GM19468 (cell line): ENCODE results near the gene PCDHA3.
"Not testable (repeated sequence)": the region's sequence is repeated elsewhere in the genome, so short reads cannot be mapped to it uniquely, and the experiment has no call there.

Experiments
- ATAC-seq: cut with Tn5 transposase; IDR thresholded peaks from one replicate; pipeline ENCODE4 v1.9.1; 2021; ENCODE audit warnings: mild to moderate bottlenecking, moderate library complexity, moderate number of reproducible peaks; ENCODE audit not compliant: unreplicated experiment; ENCODE audit errors: extremely low read depth

PCDHA3 gene

GRCh38 chr5:140808241-140808888 lies 7.5 kb downstream of the PCDHA3 start:
- not testable (repeated sequence) for ATAC-seq

DNA sequence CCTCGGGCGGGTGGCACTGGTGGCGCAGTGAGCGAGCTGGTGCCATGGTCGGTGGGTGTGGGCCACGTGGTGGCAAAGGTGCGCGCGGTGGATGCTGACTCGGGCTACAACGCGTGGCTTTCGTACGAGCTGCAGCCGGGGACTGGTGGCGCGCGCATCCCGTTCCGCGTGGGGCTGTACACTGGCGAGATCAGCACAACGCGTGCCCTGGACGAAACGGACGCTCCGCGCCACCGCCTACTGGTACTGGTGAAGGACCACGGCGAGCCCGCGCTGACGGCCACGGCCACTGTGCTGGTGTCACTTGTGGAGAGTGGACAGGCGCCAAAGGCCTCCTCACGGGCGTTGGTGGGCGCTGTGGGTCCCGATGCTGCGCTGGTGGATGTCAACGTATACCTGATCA lies 8.0 kb downstream of the PCDHA3 start:
- ATAC-seq = no peak

- ATAC-seq = no peak
Observed at GRCh38 chr5:140821375-140822280, 20.8 kb downstream of the PCDHA3 start, which contains the start of gene PCDHA5. Gene PCDHA5, plus strand, starts transcription at chr5:140821613.

DNA sequence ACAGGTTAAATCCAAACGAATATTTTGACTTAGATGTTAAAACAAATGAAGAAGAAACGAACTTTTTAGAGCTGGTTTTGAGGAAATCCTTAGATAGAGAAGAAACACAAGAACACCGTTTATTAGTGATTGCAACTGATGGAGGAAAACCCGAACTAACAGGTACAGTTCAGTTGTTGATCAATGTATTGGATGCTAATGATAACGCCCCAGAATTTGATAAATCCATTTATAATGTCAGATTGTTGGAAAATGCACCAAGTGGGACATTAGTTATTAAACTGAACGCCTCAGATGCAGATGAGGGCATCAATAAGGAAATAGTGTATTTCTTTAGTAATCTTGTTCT lies 21.4 kb downstream of the PCDHA3 start:
- no peak for ATAC-seq

- ATAC-seq = not testable (repeated sequence)
Observed at GRCh38 chr5:140822969-140823368, 22.1 kb downstream of the PCDHA3 start.

GRCh38 chr5:140823475-140823874 lies 22.6 kb downstream of the PCDHA3 start:
- no peak for ATAC-seq

GRCh38 chr5:140827704-140828361 lies 27.0 kb downstream of the PCDHA3 start, which contains the start of gene PCDHA6:
Gene PCDHA6, plus strand, starts transcription at chr5:140827960. Its CDS starts 132 bp downstream, at chr5:140828092.
- ATAC-seq = no peak

DNA sequence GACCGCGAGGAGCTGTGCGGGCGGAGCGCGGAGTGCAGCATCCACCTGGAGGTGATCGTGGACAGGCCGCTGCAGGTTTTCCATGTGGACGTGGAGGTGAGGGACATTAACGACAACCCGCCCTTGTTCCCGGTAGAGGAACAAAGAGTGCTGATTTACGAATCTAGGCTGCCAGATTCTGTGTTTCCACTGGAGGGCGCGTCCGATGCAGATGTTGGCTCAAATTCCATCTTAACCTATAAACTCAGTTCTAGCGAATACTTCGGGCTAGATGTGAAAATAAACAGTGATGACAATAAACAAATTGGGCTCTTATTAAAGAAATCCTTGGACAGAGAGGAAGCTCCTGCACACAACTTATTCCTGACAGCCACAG lies 27.5 kb downstream of the PCDHA3 start:
- no peak for ATAC-seq

DNA sequence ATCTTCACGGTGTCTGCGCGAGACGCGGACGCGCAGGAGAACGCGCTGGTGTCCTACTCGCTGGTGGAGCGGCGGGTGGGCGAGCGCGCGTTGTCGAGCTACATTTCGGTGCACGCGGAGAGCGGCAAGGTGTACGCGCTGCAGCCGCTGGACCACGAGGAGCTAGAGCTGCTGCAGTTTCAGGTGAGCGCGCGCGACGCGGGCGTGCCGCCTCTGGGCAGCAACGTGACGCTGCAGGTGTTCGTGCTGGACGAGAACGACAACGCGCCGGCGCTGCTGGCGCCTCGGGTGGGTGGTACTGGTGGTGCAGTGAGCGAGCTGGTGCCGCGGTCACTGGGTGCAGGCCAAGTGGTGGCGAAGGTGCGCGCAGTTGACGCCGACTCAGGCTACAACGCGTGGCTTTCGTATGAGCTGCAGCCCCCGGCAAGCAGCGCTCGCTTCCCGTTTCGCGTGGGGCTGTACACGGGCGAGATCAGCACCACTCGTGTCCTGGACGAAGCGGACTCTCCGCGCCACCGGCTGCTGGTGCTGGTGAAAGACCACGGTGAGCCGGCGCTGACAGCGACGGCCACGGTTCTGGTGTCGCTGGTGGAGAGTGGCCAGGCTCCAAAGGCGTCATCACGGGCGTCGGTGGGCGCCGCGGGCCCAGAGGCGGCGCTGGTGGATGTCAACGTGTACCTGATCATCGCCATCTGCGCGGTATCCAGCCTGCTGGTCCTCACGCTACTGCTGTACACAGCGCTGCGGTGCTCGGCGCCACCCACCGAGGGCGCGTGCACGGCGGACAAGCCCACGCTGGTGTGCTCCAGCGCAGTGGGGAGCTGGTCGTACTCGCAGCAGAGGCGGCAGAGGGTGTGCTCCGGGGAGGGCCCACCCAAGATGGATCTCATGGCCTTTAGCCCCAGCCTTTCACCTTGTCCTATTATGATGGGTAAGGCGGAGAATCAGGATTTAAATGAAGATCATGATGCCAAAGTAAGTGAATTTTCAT lies 28.9 kb downstream of the PCDHA3 start:
- not testable (repeated sequence) for ATAC-seq

DNA sequence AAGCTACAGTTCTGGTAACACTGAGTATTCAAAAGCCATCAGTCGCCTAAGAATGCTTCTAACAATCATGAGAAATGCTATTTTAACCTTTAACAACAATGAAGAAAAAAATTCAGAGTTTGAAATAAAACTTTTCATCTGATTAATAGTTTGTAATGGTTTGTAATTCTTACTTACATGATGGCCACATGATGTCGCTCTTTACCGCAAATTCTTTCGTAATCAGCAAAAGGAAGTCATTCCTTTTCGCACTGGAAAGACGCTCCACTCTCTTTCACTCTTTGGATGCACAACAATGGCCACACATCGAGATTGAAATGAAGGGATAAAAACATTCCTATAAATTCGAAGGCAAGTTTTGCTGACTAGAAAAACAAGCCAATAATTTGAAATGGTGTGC lies 33.1 kb downstream of the PCDHA3 start, which contains the start of gene PCDHA7:
TSS of gene PCDHA7 (plus strand) at position 277 of the 400 bp plus-strand sequence. CDS start at position 392, 115 bp downstream.
- no peak for ATAC-seq

DNA sequence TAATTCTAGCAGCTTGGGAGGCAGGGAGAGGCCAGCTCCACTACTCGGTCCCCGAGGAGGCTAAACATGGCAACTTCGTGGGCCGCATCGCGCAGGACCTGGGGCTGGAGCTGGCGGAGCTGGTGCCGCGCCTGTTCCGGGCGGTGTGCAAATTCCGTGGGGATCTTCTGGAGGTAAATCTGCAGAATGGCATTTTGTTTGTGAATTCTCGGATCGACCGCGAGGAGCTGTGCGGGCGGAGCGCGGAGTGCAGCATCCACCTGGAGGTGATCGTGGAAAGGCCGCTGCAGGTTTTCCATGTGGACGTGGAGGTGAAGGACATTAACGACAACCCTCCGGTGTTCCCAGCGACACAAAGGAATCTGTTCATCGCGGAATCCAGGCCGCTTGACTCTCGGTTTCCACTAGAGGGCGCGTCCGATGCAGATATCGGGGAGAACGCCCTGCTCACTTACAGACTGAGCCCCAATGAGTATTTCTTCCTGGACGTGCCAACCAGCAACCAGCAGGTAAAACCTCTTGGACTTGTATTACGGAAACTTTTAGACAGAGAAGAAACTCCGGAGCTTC lies 33.7 kb downstream of the PCDHA3 start:
- ATAC-seq = not testable (repeated sequence)

DNA sequence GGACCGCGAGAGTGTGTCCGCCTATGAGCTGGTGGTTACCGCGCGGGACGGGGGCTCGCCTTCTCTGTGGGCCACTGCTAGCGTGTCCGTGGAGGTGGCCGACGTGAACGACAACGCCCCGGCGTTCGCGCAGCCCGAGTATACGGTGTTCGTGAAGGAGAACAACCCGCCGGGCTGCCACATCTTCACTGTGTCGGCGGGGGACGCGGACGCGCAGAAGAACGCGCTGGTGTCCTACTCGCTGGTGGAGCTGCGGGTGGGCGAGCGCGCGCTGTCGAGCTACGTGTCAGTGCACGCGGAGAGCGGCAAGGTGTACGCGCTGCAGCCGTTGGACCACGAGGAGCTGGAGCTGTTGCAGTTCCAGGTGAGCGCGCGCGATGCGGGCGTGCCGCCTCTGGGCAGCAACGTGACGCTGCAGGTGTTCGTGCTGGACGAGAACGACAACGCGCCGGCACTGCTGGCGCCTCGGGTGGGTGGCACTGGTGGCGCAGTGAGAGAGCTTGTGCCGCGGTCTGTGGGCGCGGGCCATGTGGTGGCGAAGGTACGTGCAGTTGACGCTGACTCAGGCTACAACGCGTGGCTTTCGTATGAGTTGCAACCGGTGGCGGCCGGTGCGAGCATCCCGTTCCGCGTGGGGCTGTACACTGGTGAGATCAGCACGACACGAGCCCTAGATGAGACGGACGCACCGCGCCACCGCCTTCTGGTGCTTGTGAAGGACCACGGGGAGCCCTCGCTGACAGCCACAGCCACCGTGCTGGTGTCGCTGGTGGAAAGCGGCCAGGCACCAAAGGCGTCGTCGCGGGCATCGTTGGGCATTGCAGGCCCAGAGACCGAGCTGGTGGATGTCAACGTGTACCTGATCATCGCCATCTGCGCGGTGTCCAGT lies 35.0 kb downstream of the PCDHA3 start:
- ATAC-seq = no peak

GRCh38 chr5:140840978-140841962 lies 40.4 kb downstream of the PCDHA3 start, which contains the start of gene PCDHA8:
Gene PCDHA8, plus strand, starts transcription at chr5:140841187. Its CDS starts 135 bp downstream, at chr5:140841322.
- no peak for ATAC-seq

DNA sequence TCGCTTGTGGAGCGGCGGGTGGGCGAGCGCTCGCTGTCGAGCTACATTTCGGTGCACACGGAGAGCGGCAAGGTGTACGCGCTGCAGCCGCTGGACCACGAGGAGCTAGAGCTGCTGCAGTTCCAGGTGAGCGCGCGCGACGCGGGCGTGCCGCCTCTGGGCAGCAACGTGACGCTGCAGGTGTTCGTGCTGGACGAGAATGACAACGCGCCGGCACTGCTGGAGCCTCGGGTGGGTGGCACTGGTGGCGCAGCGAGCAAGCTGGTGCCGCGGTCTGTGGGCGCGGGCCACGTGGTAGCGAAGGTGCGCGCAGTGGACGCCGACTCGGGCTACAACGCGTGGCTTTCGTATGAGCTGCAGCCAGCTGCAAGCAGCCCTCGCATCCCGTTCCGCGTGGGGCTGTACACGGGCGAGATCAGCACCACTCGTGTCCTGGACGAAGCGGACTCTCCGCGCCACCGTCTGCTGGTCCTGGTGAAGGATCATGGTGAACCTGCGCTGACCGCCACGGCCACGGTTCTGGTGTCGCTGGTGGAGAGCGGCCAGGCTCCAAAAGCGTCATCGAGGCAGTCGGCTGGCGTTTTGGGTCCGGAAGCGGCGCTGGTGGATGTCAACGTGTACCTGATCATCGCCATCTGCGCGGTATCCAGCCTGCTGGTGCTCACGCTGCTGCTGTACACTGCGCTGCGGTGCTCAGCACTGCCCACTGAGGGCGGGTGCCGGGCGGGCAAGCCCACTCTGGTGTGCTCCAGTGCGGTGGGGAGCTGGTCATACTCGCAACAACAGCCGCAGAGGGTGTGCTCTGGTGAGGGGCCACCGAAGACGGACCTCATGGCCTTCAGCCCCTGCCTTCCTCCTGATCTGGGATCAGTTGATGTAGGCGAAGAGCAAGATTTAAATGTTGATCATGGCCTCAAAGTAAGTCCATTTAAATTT lies 42.2 kb downstream of the PCDHA3 start:
- ATAC-seq = no peak

DNA sequence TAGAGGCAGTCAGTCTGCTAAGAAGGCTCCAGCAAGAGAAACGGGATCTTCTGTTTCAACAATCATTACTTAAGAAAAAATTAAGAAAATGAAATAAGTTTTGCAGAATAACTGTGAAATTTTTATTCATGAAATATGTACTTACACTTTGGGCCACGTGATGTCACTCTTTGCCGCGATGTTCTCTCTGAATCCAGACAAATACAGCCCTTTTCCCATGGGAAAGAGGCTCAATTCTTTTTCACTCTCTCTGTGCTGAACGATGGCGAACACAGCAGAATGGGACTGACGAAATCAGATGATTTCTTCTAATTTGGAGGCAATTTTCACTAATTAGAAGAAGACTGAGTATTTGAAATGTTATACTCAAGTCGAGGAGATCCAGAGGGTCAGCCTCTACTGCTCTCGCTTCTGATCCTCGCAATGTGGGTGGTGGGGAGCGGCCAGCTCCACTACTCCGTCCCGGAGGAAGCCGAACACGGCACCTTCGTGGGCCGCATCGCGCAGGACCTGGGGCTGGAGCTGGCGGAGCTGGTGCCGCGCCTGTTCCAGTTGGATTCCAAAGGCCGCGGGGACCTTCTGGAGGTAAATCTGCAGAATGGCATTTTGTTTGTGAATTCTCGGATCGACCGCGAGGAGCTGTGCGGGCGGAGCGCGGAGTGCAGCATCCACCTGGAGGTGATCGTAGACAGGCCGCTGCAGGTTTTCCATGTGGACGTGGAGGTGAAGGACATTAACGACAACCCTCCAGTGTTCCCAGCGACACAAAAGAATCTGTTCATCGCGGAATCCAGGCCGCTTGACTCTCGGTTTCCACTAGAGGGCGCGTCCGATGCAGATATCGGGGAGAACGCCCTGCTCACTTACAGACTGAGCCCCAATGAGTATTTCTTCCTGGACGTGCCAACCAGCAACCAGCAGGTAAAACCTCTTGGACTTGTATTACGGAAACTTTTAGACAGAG lies 47.6 kb downstream of the PCDHA3 start, which contains the start of gene PCDHA9:
TSS of gene PCDHA9 (plus strand) at position 244 of the 964 bp plus-strand sequence. CDS start at position 358, 114 bp downstream.
- ATAC-seq = not testable (repeated sequence)
